K562 (cell line): Measurements from ENCODE around the gene PATL2.

Experiments used
- ARNT ChIP-seq, 2 experiments: fragments of 450-650 bp; IDR thresholded peaks; 2 replicates each; pipeline ENCODE4 v1.6.1; 2016; ENCODE audit warnings: mild to moderate bottlenecking in 1 of 2
- CBFB ChIP-seq: sonication (generic); formaldehyde crosslinking; IDR thresholded peaks from 2 replicates; pipeline ENCODE4 v1.4.0; 2020; ENCODE audit warnings: mild to moderate bottlenecking, missing genetic modification reagents
- CEBPB ChIP-seq: fragments of 450-650 bp; IDR thresholded peaks from 2 replicates; pipeline ENCODE4 v1.6.1; 2016; ENCODE audit warnings: missing genetic modification characterization, missing compliant biosample characterization
- FOS ChIP-seq: IDR thresholded peaks from 3 replicates; pipeline ENCODE4 v1.6.1; 2011; ENCODE audit not compliant: insufficient read length; ENCODE audit errors: extremely low read depth
- HCFC1 ChIP-seq: IDR thresholded peaks from 2 replicates; pipeline ENCODE4 v1.6.1; 2012; ENCODE audit warnings: low read depth, low read length, improper control_type of control experiment
- HMGXB4 ChIP-seq: sonication (generic); formaldehyde crosslinking; IDR thresholded peaks from 2 replicates; pipeline ENCODE4 v1.8.1; 2023; ENCODE audit warnings: mild to moderate bottlenecking, missing genetic modification reagents
- HNRNPH1 ChIP-seq: fragments of 200-400 bp; formaldehyde crosslinking; optimal IDR thresholded peaks from 2 replicates; pipeline ENCODE3; 2017; ENCODE audit warnings: low read depth, mild to moderate bottlenecking, low read length, moderate library complexity
- JUNB ChIP-seq: fragments of 450-650 bp; formaldehyde crosslinking; conservative IDR thresholded peaks from 2 replicates; pipeline ENCODE4 v1.4.0; 2020; ENCODE audit warnings: mild to moderate bottlenecking
- PHF21A ChIP-seq: fragments of 450-650 bp; IDR thresholded peaks from 2 replicates; pipeline ENCODE4 v1.6.1; 2017; ENCODE audit warnings: low read depth, borderline replicate concordance
- POLR2A ChIP-seq: fragments of 450-650 bp; conservative IDR thresholded peaks from 2 replicates; pipeline ENCODE4 v1.6.1; 2016
- POLR3A ChIP-seq: IDR thresholded peaks from 2 replicates; pipeline ENCODE4 v1.6.1; 2011; ENCODE audit warnings: borderline replicate concordance, mild to moderate bottlenecking, moderate library complexity; ENCODE audit not compliant: insufficient read length, insufficient read depth; ENCODE audit errors: extremely low read depth
- REST ChIP-seq, 2 experiments: fragments of 450-650 bp; formaldehyde crosslinking in 1 of 2; IDR thresholded peaks; 2 replicates each; pipeline versions ENCODE4 v1.4.0 to v1.6.1; 2014 to 2020; ENCODE audit warnings: mild to moderate bottlenecking in 2 of 2, borderline replicate concordance in 1 of 2, low read depth in 1 of 2
- SMARCE1 ChIP-seq: fragments of 450-650 bp; IDR thresholded peaks from 2 replicates; pipeline ENCODE4 v1.7.1; 2016; ENCODE audit warnings: mild to moderate bottlenecking
- ZBTB43 ChIP-seq: sonication (generic); formaldehyde crosslinking; IDR thresholded peaks from 2 replicates; pipeline ENCODE4 v1.8.0; 2023; ENCODE audit warnings: mild to moderate bottlenecking, missing genetic modification reagents

- TF ChIP-seq POLR3A (no peak), HMGXB4 (CRISPR knock-in tag) (no peak), ARNT (IDR thresholded peaks at IDR 0.05) (no peak), FOS (no peak), HCFC1 (no peak), POLR2A (no peak), CEBPB (tag) (no peak), JUNB (no peak), PHF21A (no peak), HNRNPH1 (no peak), ZBTB43 (no peak), CBFB (CRISPR knock-in tag) (no peak), REST (IDR thresholded peaks at IDR 0.05; ENCODE audit: borderline replicate concordance) (no peak), REST (CRISPR knock-in tag; IDR thresholded peaks at IDR 0.05; ENCODE audit: low read depth) (no peak), SMARCE1 (no peak)
Measured at GRCh38 chr15:44620081-44620480, 91.0 kb downstream of the PATL2 start.
